WTC11 (cell line): ENCODE measurements around the gene ALOX15. TPM values are rescaled to one million over a fixed set of nuclear protein-coding genes. Genes with fewer than 3 reads are reported as not detected.
"Not testable (repeated sequence)": the region's sequence is repeated elsewhere in the genome, so short reads cannot be mapped to it uniquely, and the experiment has no call there.

ENCODE experiments used
- ATAC-seq: fragments of 200-7000 bp; cut with Tn5 transposase; 2 replicates; pipeline ENCODE4 v1.10.0; 2021; ENCODE audit warnings: mild to moderate bottlenecking, moderate library complexity
- CTCF ChIA-PET: fragments of 300-600 bp; sonication (Branson Sonifier 250); formaldehyde crosslinking; loops from one replicate; lab custom pipeline; 2021; ENCODE audit warnings: antibody characterized with exemption; lab: Charles Lee
- POLR2A ChIA-PET: fragments of 350-600 bp; sonication (Branson Sonifier 250); formaldehyde crosslinking; loops from one replicate; lab custom pipeline; 2021; ENCODE audit warnings: antibody characterized with exemption; lab: Charles Lee
- DNase-seq: peaks from one replicate; pipeline ENCODE4 v3.0.0; 2021; ENCODE audit warnings: low spot score
- H3K27ac Mint-ChIP-seq: 2 replicates; pipeline ENCODE4 v1.8.0; 2021; ENCODE audit warnings: mixed read lengths
- H3K27me3 Mint-ChIP-seq: 2 replicates; pipeline ENCODE4 v1.8.0; 2021; ENCODE audit warnings: low read depth, mild to moderate bottlenecking, moderate library complexity, mixed read lengths
- H3K36me3 Mint-ChIP-seq: 2 replicates; pipeline ENCODE4 v1.8.0; 2021; ENCODE audit warnings: mixed read lengths
- H3K4me1 Mint-ChIP-seq: 2 replicates; pipeline ENCODE4 v1.8.0; 2022; ENCODE audit warnings: mixed read lengths
- H3K4me3 Mint-ChIP-seq: 2 replicates; pipeline ENCODE4 v1.8.0; 2021; ENCODE audit warnings: mild to moderate bottlenecking, moderate library complexity, mixed read lengths
- H3K9me3 Mint-ChIP-seq: 2 replicates; pipeline ENCODE4 v1.8.0; 2021; ENCODE audit warnings: mixed read lengths
- CREB1 ChIP-seq: sonication (generic); formaldehyde crosslinking; IDR thresholded peaks from 2 replicates; pipeline ENCODE4 v1.8.0; 2023; ENCODE audit warnings: mild to moderate bottlenecking, missing genetic modification reagents
- ELF4 ChIP-seq: sonication (generic); formaldehyde crosslinking; IDR thresholded peaks from 2 replicates; pipeline ENCODE4 v1.8.1; 2022; ENCODE audit warnings: low read depth, mild to moderate bottlenecking, moderate library complexity, missing genetic modification reagents
- ESRRA ChIP-seq: sonication (generic); formaldehyde crosslinking; IDR thresholded peaks from 2 replicates; pipeline ENCODE4 v1.8.1; 2022; ENCODE audit warnings: mild to moderate bottlenecking, missing genetic modification reagents, borderline replicate concordance
- MYBL2 ChIP-seq: sonication (generic); formaldehyde crosslinking; IDR thresholded peaks from 2 replicates; pipeline ENCODE4 v1.8.1; 2023; ENCODE audit warnings: mild to moderate bottlenecking, moderate library complexity, missing genetic modification reagents
- NFATC4 ChIP-seq: fragments of 250-450 bp; sonication (Bioruptor Pico); IDR thresholded peaks from 2 replicates; pipeline ENCODE4 v1.9.0; 2021; ENCODE audit warnings: mild to moderate bottlenecking
- NR2C2 ChIP-seq: sonication (generic); formaldehyde crosslinking; IDR thresholded peaks from 2 replicates; pipeline ENCODE4 v1.8.0; 2022; ENCODE audit warnings: mild to moderate bottlenecking, missing genetic modification reagents
- OVOL2 ChIP-seq: fragments of 250-450 bp; sonication (Bioruptor Pico); IDR thresholded peaks from 2 replicates; pipeline ENCODE4 v1.9.0; 2021; ENCODE audit warnings: mild to moderate bottlenecking, borderline replicate concordance
- PRRX2 ChIP-seq: fragments of 250-450 bp; sonication (Bioruptor Pico); IDR thresholded peaks from 2 replicates; pipeline ENCODE4 v1.8.0; 2021; ENCODE audit warnings: mild to moderate bottlenecking
- SMAD3 ChIP-seq: sonication (generic); formaldehyde crosslinking; IDR thresholded peaks from 2 replicates; pipeline ENCODE4 v1.8.0; 2022; ENCODE audit warnings: missing genetic modification reagents, mild to moderate bottlenecking, borderline replicate concordance
- ZNF121 ChIP-seq: sonication (generic); formaldehyde crosslinking; IDR thresholded peaks from 2 replicates; pipeline ENCODE4 v1.8.0; 2023; ENCODE audit warnings: missing genetic modification reagents
- ZNF416 ChIP-seq: fragments of 250-450 bp; sonication (Bioruptor Pico); IDR thresholded peaks from 2 replicates; pipeline ENCODE4 v1.9.0; 2021; ENCODE audit warnings: mild to moderate bottlenecking, inconsistent platforms
- ZNF423 ChIP-seq: fragments of 250-450 bp; sonication (Bioruptor Pico); IDR thresholded peaks from 2 replicates; pipeline ENCODE4 v2.1.2; 2022; ENCODE audit warnings: mild to moderate bottlenecking, moderate library complexity
- total RNA-seq: library from RNA; stranded (reverse); gene quantifications from 3 replicates; pipeline ENCODE4 v1.2.3, GENCODE V29; 2021
- TF ChIP-seq, protein P1 (sequence below): sonication (generic); formaldehyde crosslinking; IDR thresholded peaks from 2 replicates; pipeline ENCODE4 v1.8.1; 2022; ENCODE audit warnings: mild to moderate bottlenecking, missing genetic modification reagents, moderate library complexity, borderline replicate concordance
- TF ChIP-seq, protein P2 (sequence below): sonication (generic); formaldehyde crosslinking; IDR thresholded peaks from 2 replicates; pipeline ENCODE4 v1.8.0; 2022; ENCODE audit warnings: mild to moderate bottlenecking, missing genetic modification reagents
- TF ChIP-seq, protein P3 (sequence below): sonication (generic); formaldehyde crosslinking; IDR thresholded peaks from 2 replicates; pipeline ENCODE4 v1.8.0; 2023; ENCODE audit warnings: missing genetic modification reagents
- TF ChIP-seq, protein P4 (sequence below): sonication (generic); formaldehyde crosslinking; IDR thresholded peaks from 2 replicates; pipeline ENCODE4 v1.8.0; 2023; ENCODE audit warnings: missing genetic modification reagents, mild to moderate bottlenecking, borderline replicate concordance
- TF ChIP-seq, protein P5 (sequence below): sonication (generic); formaldehyde crosslinking; IDR thresholded peaks from 2 replicates; pipeline ENCODE4 v1.8.0; 2022; ENCODE audit warnings: mild to moderate bottlenecking, missing genetic modification reagents

ALOX15 gene
- total RNA-seq, 1 experiment from 2014 or later, result 0.50 TPM

DNA sequence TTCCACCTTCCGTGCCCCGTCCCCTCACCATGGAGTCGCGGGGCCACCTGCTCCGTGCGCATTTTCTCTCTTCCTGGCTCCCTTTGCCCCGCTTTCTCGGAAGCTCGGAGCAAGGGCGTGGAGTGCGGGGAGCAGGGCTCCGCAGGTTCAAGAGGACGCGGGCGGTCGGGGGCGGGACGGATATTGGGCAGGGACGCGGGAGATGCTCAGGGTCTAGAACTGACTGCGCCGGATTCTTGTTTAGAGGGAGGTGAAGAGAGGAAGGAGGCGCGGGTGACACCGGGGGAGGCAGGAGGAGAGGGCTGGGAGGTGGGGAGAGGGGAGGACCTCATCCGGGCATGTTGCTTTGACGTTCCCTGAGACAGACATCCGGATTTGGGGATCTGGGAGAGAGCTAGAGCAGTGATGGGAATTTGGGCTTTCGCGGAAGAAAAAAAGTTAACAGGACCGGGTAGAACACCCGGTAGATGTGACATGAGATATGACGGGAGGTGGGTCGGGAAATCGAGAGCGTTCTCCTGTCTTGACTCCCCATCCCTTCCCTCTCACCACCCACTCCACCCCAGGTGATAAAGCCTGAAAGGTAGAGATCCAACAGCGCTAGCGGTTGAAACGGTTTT, 799 bp downstream of the ALOX15 start:
- Mint-ChIP-seq H3K4me1 (peaks cover 45% of the 10 kb centered on the region), H3K4me3 (peak overlapping the region; percentile 80), H3K27me3 (peaks cover 96% of the 10 kb centered on the region)
- H3K27ac Mint-ChIP-seq, H3K36me3 Mint-ChIP-seq, H3K9me3 Mint-ChIP-seq, DNase-seq: not testable (repeated sequence)
- CTCF ChIA-PET, result interaction anchor here (1.0 to 1.3 kb wide), 2 partner anchors 16 to 69 kb away, joined by 4 to 6 read pairs; partner anchors contain the start of gene ARRB2
- ATAC-seq, result peak; percentile 31
- POLR2A ChIA-PET, result interaction anchor here (1.0 kb wide), 1 partner anchor 25 kb away, joined by 3 read pairs; no protein-coding TSS in a partner anchor

DNA sequence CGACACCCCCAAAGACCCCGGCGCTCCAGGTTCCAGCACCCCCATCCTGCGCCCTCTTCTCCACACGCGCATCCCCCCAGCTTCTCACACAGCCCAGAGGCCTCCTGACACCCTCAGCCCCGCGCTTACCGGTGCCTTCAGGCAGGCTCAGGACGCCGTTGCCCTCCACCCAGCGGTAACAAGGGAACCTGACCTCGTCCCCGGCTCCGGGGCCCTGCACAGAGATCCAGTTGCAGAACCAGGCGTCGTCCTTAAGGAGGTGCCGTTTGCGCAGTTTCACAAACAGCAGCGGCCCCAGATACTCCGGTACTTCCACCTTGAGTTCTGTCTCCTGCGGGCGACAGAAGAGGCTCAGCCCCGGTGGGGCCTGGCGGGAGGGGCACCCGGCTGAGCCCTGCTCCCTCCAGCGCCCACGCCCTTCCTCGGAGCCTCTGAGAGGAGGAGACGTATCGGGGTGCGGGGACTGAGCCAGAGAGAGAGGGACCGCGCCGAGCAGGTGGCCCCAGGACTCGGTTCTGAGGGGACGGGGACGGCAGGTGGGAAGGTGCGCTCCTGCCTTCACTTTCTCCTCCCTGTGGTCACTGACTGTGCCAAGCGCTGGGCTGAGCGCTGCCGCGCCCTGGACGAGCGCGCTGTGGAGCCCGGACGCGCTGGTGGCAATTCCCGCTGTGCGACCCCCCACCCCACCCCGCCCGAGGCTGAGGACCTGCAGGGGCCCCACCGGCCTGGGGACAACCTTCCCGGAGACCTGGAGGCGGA, 2.0 kb downstream of the ALOX15 start:
- CTCF ChIA-PET, result interaction anchor here (0.8 to 1.8 kb wide), 3 partner anchors 73 to 87 kb away, joined by 3 to 12 read pairs (median 3); partner anchors contain the start of gene MYBBP1A
- H3K4me3 Mint-ChIP-seq, result peak overlapping the region; percentile 67
- POLR2A ChIA-PET, result not testable (repeated sequence)

DNA sequence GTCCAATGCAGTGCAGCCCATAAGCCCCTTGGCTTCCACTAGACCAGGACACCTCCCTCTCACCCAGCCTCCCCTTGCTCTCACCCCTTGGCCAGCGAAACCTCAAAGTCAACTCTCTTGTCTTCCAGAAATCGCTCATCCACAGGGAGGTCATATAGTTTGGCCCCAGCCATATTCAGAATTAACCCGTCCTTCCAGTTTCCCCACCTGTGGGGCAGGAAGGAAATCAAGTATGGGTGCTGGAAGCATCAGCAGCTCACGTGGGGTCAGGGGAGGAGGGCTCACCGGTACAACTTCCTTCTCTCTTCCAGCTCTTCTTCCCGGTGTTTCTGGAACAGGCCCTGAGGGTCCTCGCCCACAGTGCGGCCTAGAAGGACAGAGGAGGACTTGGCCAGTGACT, 2.7 kb downstream of the ALOX15 start:
- POLR2A ChIA-PET, H3K36me3 Mint-ChIP-seq, ATAC-seq, H3K9me3 Mint-ChIP-seq, DNase-seq, H3K27ac Mint-ChIP-seq: not testable (repeated sequence)
- CTCF ChIA-PET, result interaction anchor here (0.6 to 1.8 kb wide), 5 partner anchors 34 to 88 kb away, joined by 3 to 12 read pairs (median 3); partner anchors contain the start of genes ARRB2 and MYBBP1A
- Mint-ChIP-seq H3K4me1 (peaks cover 46% of the 10 kb centered on the region), H3K27me3 (peaks cover 81% of the 10 kb centered on the region), H3K4me3 (peak overlapping the region; percentile 67)

More for the DNA sequence above, 2.0 kb downstream of the ALOX15 start:
- peaks cover 88% of the 10 kb centered on the region for H3K27me3 Mint-ChIP-seq
- not testable (repeated sequence) for H3K27ac Mint-ChIP-seq, H3K36me3 Mint-ChIP-seq, H3K9me3 Mint-ChIP-seq
- peaks cover 46% of the 10 kb centered on the region for H3K4me1 Mint-ChIP-seq
- ATAC-seq (peak; percentile 74), DNase-seq (peak; percentile 80)

DNA sequence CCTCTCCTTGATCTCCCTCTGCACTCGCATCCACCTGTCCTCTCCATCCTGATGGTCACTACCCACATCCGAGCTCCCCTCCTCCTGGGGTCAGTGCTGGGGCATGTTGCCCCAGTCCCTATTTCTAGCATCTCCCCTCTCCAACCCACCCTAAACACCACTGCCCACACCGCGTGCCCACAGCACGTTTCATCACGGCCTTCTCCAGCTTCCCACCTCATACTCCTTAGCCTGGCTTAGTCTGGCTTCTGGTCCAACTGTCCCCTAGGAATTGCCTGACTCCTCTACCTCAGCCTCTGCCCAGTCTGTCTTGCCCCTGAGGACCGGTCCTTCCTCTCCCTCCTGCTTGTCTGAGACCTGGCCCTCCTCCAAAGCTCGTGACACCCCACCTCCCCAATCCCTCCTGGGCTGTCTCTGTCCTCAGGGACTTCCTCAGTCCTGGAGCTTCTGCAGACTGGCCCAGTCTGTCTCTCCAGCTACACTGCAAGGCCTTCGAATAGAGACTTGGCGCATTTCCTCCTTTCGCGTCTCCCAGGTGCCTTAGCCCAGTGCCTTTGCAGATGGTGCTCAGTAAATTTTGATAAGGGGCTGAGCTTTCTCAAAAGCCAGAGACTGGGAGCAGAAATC, 4.9 kb downstream of the ALOX15 start:
- ChIA-PET POLR2A (no interaction called here), CTCF (interaction anchor here (0.9 to 1.4 kb wide), 5 partner anchors 42 to 273 kb away, joined by 3 to 5 read pairs (median 4); no protein-coding TSS in a partner anchor)
- DNase-seq, result no peak
- no peak for ATAC-seq
- Mint-ChIP-seq H3K4me3 (peak overlapping the region; percentile 26; the same call in 1 of the 2 replicates), H3K27ac (no peak overlapping the region), H3K27me3 (peaks cover 63% of the 10 kb centered on the region), H3K4me1 (peaks cover 49% of the 10 kb centered on the region), H3K36me3 (no peaks in the 10 kb centered on the region), H3K9me3 (peaks cover 7% of the 10 kb centered on the region)
- TF ChIP-seq OVOL2 (CRISPR knock-in tag) (no peak), ZNF121 (CRISPR knock-in tag) (no peak), NFATC4 (CRISPR knock-in tag) (no peak), ZNF423 (CRISPR knock-in tag) (no peak), PRRX2 (CRISPR knock-in tag) (no peak), MYBL2 (CRISPR knock-in tag) (no peak), ESRRA (CRISPR knock-in tag) (no peak), SMAD3 (no peak), CREB1 (CRISPR knock-in tag) (no peak), NR2C2 (CRISPR knock-in tag) (no peak), ELF4 (CRISPR knock-in tag) (no peak), ZNF416 (CRISPR knock-in tag) (no peak)
- TF ChIP-seq, protein P1, sequence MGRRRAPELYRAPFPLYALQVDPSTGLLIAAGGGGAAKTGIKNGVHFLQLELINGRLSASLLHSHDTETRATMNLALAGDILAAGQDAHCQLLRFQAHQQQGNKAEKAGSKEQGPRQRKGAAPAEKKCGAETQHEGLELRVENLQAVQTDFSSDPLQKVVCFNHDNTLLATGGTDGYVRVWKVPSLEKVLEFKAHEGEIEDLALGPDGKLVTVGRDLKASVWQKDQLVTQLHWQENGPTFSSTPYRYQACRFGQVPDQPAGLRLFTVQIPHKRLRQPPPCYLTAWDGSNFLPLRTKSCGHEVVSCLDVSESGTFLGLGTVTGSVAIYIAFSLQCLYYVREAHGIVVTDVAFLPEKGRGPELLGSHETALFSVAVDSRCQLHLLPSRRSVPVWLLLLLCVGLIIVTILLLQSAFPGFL (CRISPR knock-in tag), result no peak
- TF ChIP-seq, protein P2, sequence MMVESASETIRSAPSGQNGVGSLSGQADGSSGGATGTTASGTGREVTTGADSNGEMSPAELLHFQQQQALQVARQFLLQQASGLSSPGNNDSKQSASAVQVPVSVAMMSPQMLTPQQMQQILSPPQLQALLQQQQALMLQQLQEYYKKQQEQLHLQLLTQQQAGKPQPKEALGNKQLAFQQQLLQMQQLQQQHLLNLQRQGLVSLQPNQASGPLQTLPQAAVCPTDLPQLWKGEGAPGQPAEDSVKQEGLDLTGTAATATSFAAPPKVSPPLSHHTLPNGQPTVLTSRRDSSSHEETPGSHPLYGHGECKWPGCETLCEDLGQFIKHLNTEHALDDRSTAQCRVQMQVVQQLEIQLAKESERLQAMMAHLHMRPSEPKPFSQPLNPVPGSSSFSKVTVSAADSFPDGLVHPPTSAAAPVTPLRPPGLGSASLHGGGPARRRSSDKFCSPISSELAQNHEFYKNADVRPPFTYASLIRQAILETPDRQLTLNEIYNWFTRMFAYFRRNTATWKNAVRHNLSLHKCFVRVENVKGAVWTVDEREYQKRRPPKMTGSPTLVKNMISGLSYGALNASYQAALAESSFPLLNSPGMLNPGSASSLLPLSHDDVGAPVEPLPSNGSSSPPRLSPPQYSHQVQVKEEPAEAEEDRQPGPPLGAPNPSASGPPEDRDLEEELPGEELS, result no peak
- TF ChIP-seq, protein P3, sequence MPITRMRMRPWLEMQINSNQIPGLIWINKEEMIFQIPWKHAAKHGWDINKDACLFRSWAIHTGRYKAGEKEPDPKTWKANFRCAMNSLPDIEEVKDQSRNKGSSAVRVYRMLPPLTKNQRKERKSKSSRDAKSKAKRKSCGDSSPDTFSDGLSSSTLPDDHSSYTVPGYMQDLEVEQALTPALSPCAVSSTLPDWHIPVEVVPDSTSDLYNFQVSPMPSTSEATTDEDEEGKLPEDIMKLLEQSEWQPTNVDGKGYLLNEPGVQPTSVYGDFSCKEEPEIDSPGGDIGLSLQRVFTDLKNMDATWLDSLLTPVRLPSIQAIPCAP (CRISPR knock-in tag), result no peak
- TF ChIP-seq, protein P4, sequence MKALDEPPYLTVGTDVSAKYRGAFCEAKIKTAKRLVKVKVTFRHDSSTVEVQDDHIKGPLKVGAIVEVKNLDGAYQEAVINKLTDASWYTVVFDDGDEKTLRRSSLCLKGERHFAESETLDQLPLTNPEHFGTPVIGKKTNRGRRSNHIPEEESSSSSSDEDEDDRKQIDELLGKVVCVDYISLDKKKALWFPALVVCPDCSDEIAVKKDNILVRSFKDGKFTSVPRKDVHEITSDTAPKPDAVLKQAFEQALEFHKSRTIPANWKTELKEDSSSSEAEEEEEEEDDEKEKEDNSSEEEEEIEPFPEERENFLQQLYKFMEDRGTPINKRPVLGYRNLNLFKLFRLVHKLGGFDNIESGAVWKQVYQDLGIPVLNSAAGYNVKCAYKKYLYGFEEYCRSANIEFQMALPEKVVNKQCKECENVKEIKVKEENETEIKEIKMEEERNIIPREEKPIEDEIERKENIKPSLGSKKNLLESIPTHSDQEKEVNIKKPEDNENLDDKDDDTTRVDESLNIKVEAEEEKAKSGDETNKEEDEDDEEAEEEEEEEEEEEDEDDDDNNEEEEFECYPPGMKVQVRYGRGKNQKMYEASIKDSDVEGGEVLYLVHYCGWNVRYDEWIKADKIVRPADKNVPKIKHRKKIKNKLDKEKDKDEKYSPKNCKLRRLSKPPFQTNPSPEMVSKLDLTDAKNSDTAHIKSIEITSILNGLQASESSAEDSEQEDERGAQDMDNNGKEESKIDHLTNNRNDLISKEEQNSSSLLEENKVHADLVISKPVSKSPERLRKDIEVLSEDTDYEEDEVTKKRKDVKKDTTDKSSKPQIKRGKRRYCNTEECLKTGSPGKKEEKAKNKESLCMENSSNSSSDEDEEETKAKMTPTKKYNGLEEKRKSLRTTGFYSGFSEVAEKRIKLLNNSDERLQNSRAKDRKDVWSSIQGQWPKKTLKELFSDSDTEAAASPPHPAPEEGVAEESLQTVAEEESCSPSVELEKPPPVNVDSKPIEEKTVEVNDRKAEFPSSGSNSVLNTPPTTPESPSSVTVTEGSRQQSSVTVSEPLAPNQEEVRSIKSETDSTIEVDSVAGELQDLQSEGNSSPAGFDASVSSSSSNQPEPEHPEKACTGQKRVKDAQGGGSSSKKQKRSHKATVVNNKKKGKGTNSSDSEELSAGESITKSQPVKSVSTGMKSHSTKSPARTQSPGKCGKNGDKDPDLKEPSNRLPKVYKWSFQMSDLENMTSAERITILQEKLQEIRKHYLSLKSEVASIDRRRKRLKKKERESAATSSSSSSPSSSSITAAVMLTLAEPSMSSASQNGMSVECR (CRISPR knock-in tag), result no peak
- TF ChIP-seq, protein P5, sequence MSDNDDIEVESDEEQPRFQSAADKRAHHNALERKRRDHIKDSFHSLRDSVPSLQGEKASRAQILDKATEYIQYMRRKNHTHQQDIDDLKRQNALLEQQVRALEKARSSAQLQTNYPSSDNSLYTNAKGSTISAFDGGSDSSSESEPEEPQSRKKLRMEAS, result no peak
